Left colon (tissue), 2 donors: ENCODE data around the gene LAYN. TPM values are rescaled to one million over a fixed set of nuclear protein-coding genes. Genes with fewer than 3 reads are reported as not detected.

ENCODE experiments used
- ATAC-seq: fragments of 200-7000 bp; cut with Tn5 transposase; one replicate; pipeline ENCODE4 v1.9.1; 2020; ENCODE audit warnings: mild to moderate bottlenecking, moderate library complexity
- DNase-seq, 2 donors: peaks; one replicate each; pipeline ENCODE4 v3.0.0-alpha.2; 2020
- intact Hi-C, 2 donors: fragments of 100-400 bp; cut with DNase I in 1 of 2; cut with micrococcal nuclease in 1 of 2; formaldehyde crosslinking; loops; one replicate each; pipeline versions ENCODE4 v1.11.2 to v1.14.0; 2022; cut with DNase I, micrococcal nuclease
- total RNA-seq, 2 donors: library from RNA; stranded (reverse); fragmentation: NEBNext Ultra II Directional; extraction: Animal tissue kit (Norgen Biotek cat#: 25700); gene quantifications; one replicate each; pipeline ENCODE4 v1.2.1, GENCODE V29; 2021
- donor health status: DM: no; HTN: no; CAD: no.
- donor health status: DM: yes; HTN: yes; CAD: no.

LAYN gene
- total RNA-seq, 2 donors from 2014 or later = 1.9 to 4.6 TPM

- intact Hi-C loops = no loop called here
- ATAC-seq (no peak), DNase-seq (no peak)
Measured at GRCh38 chr11:111528557-111528956, 12.0 kb upstream of the LAYN start.

GRCh38 chr11:111530091-111530490 is 10.4 kb upstream of the LAYN start:
- intact Hi-C loops = no loop called here
- ATAC-seq (no peak), DNase-seq (no peak)

- ATAC-seq = no peak
- no peak for DNase-seq
- intact Hi-C loops = no loop called here
Measured at GRCh38 chr11:111531136-111531535, 9.4 kb upstream of the LAYN start.

GRCh38 chr11:111531687-111532364 is 8.7 kb upstream of the LAYN start:
- ATAC-seq (no peak), DNase-seq (no peak)
- intact Hi-C loops = no loop called here

- DNase-seq = no peak
- intact Hi-C loops = no loop called here
- no peak for ATAC-seq
Measured at GRCh38 chr11:111532365-111532709, 8.2 kb upstream of the LAYN start.

GRCh38 chr11:111535281-111535680 is 5.2 kb upstream of the LAYN start:
- ATAC-seq = no peak
- intact Hi-C loops = no loop called here
- no peak for DNase-seq

GRCh38 chr11:111537336-111537860 is 3.1 kb upstream of the LAYN start:
- intact Hi-C loops = no loop called here
- DNase-seq = no peak
- ATAC-seq = no peak

GRCh38 chr11:111538407-111539114 is 2.0 kb upstream of the LAYN start:
- no peak for DNase-seq
- intact Hi-C loops = no loop called here
- no peak for ATAC-seq

- DNase-seq (no peak), ATAC-seq (no peak)
- intact Hi-C loops = no loop called here
Measured at GRCh38 chr11:111539426-111540113, 950 bp upstream of the LAYN start.

GRCh38 chr11:111540937-111541253 is 375 bp downstream of the LAYN start:
- intact Hi-C loops = no loop called here
- ATAC-seq (peak; percentile 5), DNase-seq (no peak)

GRCh38 chr11:111541254-111542061 is 938 bp downstream of the LAYN start:
- intact Hi-C loops = no loop called here
- ATAC-seq = peak; percentile 18
- DNase-seq = peak in 1 of 2 donors; percentile 12

- ATAC-seq (no peak), DNase-seq (no peak)
- intact Hi-C loops = no loop called here
Measured at GRCh38 chr11:111542606-111543275, 2.2 kb downstream of the LAYN start.

GRCh38 chr11:111548525-111548924 is 8.0 kb downstream of the LAYN start:
- ATAC-seq = no peak
- no peak for DNase-seq
- intact Hi-C loops = no loop called here

GRCh38 chr11:111549196-111549868 is 8.8 kb downstream of the LAYN start:
- no peak for DNase-seq
- intact Hi-C loops = no loop called here
- ATAC-seq = no peak

- ATAC-seq (no peak), DNase-seq (no peak)
- intact Hi-C loops = no loop called here
Measured at GRCh38 chr11:111549869-111550203, 9.3 kb downstream of the LAYN start.

GRCh38 chr11:111550258-111550657 is 9.7 kb downstream of the LAYN start:
- intact Hi-C loops = no loop called here
- DNase-seq (no peak), ATAC-seq (no peak)

GRCh38 chr11:111554532-111554931 is 14.0 kb downstream of the LAYN start:
- DNase-seq (no peak), ATAC-seq (no peak)
- intact Hi-C loops = no loop called here

- intact Hi-C loops = no loop called here
- ATAC-seq (no peak), DNase-seq (no peak)
Measured at GRCh38 chr11:111555255-111555654, 14.7 kb downstream of the LAYN start.
